SH-SY5Y (cell line): ENCODE data around the gene SV2B.

Experiments used
- GATA2 ChIP-seq: IDR thresholded peaks from 2 replicates; pipeline ENCODE4 v1.6.1; 2011; ENCODE audit warnings: mild to moderate bottlenecking, low read depth, low read length
- GATA3 ChIP-seq: IDR thresholded peaks from 2 replicates; pipeline ENCODE4 v1.6.1; 2011; ENCODE audit warnings: low read depth, mild to moderate bottlenecking, low read length, moderate library complexity

SV2B gene

DNA sequence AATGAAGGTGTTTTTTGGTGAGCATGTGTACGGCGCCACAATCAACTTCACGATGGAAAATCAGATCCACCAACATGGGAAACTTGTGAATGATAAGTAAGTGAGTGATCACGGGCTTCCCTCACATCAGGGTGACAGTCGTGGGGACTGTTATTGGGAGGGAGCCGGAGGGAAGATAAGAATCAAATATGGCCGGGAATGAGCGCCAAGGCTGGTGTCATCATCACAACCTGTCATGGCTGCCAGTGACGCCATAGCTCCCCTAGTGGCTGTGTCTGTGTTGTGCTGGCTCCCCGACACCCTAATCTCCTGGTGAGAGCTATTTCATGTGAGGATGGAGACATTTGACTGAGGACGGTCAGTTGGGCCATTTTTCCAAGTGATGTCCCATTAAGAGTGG is 168.5 kb downstream of the SV2B start:
- TF ChIP-seq GATA2 (no peak), GATA3 (no peak)

- TF ChIP-seq GATA3 (no peak), GATA2 (no peak)
These were observed 170.7 kb downstream of the SV2B start for GRCh38 chr15:91270747-91271146.

- TF ChIP-seq GATA3 (no peak), GATA2 (no peak)
These were observed 171.6 kb downstream of the SV2B start for GRCh38 chr15:91271565-91272153.

GRCh38 chr15:91275844-91276243 is 175.8 kb downstream of the SV2B start:
- TF ChIP-seq GATA2 (no peak), GATA3 (no peak)

DNA sequence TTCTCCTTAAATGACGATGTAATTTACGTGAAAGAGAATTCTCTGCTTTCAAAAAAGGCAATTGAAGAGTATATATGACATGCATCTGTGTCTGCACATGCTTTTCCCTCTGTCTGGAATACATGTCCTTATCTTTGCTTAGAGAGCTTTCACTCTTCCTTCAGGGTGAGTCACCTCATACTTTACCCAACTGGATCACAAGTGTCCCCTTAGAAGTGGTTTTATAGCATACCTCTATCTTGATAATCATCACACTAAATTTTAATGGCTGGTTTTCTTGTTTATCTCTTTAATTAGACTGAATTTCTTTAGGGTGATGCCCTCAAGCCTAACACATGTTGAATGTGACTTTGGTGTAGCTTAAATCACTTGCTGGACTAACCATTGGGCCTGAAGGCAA is 178.9 kb downstream of the SV2B start:
- TF ChIP-seq GATA2 (no peak), GATA3 (no peak)

- TF ChIP-seq GATA2 = no peak
- TF ChIP-seq GATA3 = no peak
These were observed 179.4 kb downstream of the SV2B start for GRCh38 chr15:91279486-91279885.

DNA sequence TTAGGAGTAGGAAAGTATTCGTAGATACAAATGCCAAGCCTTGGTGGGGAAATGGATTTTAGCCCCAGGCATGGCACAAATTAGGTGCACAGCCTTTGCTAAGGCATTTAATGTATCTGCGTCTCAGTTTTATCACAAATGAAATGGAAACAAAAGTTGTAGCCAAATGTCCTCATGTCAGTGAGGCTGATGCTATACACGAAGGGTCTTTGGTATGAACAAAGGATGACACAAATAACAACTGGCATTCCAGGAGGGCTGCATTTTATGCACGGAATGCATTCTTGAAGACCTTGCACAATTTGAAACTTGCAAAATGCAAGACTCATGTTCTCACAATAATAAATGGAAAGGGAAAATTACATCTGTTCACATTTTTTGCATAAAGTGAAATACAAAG is 181.9 kb downstream of the SV2B start:
- no peak for TF ChIP-seq GATA3
- TF ChIP-seq GATA2 = no peak

- TF ChIP-seq GATA2 (no peak), GATA3 (no peak)
These were observed 182.4 kb downstream of the SV2B start for GRCh38 chr15:91282486-91282885.

DNA sequence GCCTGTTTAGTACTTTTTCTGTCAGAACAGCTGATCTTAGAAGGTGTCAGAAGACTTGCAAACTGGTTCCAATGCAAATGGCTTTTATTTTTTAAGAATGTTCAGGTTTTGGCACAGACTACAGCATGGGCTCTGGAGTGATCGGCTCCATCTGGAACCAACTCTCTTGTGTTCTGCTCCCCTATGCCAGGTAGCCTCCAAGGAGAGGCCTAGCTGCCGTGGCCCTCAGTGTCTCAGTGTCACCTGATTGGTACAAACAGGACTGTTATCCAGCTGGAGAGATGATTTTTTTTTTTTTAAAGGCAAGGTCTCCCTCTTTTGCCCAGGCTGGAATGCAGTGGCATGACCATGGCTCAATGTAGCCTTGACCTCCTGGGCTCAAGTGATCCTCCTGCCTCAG is 183.1 kb downstream of the SV2B start:
- TF ChIP-seq GATA3 (no peak), GATA2 (no peak)

- no peak for TF ChIP-seq GATA2
- no peak for TF ChIP-seq GATA3
These were observed 184.9 kb downstream of the SV2B start for GRCh38 chr15:91284758-91285466.

GRCh38 chr15:91289324-91289723 is 189.3 kb downstream of the SV2B start:
- TF ChIP-seq GATA2 (no peak), GATA3 (no peak)

GRCh38 chr15:91290553-91290952 is 190.5 kb downstream of the SV2B start:
- TF ChIP-seq GATA2 = no peak
- no peak for TF ChIP-seq GATA3

- TF ChIP-seq GATA2 = no peak
- no peak for TF ChIP-seq GATA3
These were observed 191.6 kb downstream of the SV2B start for GRCh38 chr15:91291673-91292072.

GRCh38 chr15:91294344-91294743 is 194.3 kb downstream of the SV2B start:
- TF ChIP-seq GATA3 (no peak), GATA2 (no peak)

GRCh38 chr15:91294795-91295194 is 194.7 kb downstream of the SV2B start:
- no peak for TF ChIP-seq GATA3
- no peak for TF ChIP-seq GATA2
